OCI-LY1 (cell line): ENCODE data around the gene PDPN.
"Not testable (repeated sequence)": the region's sequence is repeated elsewhere in the genome, so short reads cannot be mapped to it uniquely, and the experiment has no call there.

ENCODE experiments used
- CTCF ChIP-seq: fragments of 200-600 bp; sonication (generic), shearing (Covaris generic); IDR thresholded peaks from 2 replicates; pipeline ENCODE4 v1.5.1; 2017; ENCODE audit warnings: mild to moderate bottlenecking, antibody characterized with exemption, low read length, moderate library complexity, mixed read lengths
- EZH2 ChIP-seq: fragments of 200-600 bp; sonication (generic), shearing (Covaris generic); IDR thresholded peaks from 2 replicates; pipeline ENCODE4 v1.8.0; 2017; ENCODE audit warnings: borderline replicate concordance, mixed run types, mild to moderate bottlenecking, antibody characterized with exemption, low read length, moderate library complexity, mixed read lengths

GRCh38 chr1:13562981-13563380 lies 20.7 kb upstream of the PDPN start:
- TF ChIP-seq CTCF, EZH2: not testable (repeated sequence)
